ENCODE data around the gene ZKSCAN8.

The ZKSCAN8 gene

GRCh38 chr6:28207510-28208110 lies 65.9 kb downstream of the ZKSCAN8 start:
- DNase-seq, result no peak

- no peak for DNase-seq
These were observed 66.5 kb downstream of the ZKSCAN8 start for GRCh38 chr6:28208111-28208659.

Measured in NCI-H2171 (cell line).